Keratinocyte (primary cell): ENCODE data around the gene KRTAP10-7. TPM values are rescaled to one million over a fixed set of nuclear protein-coding genes. Genes with fewer than 3 reads are reported as not detected.

Experiments
- DNase-seq: peaks from one replicate; pipeline ENCODE4 v3.0.0-alpha.2; 2011; ENCODE audit warnings: low read depth, missing footprints, low spot score
- FAIRE-seq: peaks from 2 replicates; lab custom pipeline; 2011; peaks lifted over from hg19 to GRCh38; lab: Jason Lieb, UNC
- H2AFZ ChIP-seq: 2 replicates; pipeline ENCODE4 v1.6.0; 2012; ENCODE audit warnings: low read length, control low read depth, inconsistent platforms; ENCODE audit not compliant: control insufficient read depth
- H3K27ac ChIP-seq: 2 replicates; pipeline ENCODE4 v1.5.1; 2011; ENCODE audit warnings: low read length; ENCODE audit not compliant: control insufficient read depth, insufficient read depth
- H3K27me3 ChIP-seq: 3 replicates; pipeline ENCODE4 v1.6.0; 2011; ENCODE audit warnings: low read length; ENCODE audit not compliant: control insufficient read depth, insufficient read depth; ENCODE audit errors: extremely low read depth
- H3K36me3 ChIP-seq, 2 experiments: 2 replicates in 1 of 2; 3 replicates in 1 of 2; pipeline ENCODE4 v1.5.1; 2011; ENCODE audit warnings: low read length in 2 of 2, mild to moderate bottlenecking in 1 of 2; ENCODE audit not compliant: control insufficient read depth in 2 of 2, insufficient read depth in 2 of 2; ENCODE audit errors: extremely low read depth in 1 of 2
- H3K4me1 ChIP-seq: 3 replicates; pipeline ENCODE4 v1.5.1; 2011; ENCODE audit warnings: low read length; ENCODE audit not compliant: control insufficient read depth, insufficient read depth; ENCODE audit errors: extremely low read depth
- H3K4me2 ChIP-seq: 3 replicates; pipeline ENCODE4 v1.6.0; 2011; ENCODE audit warnings: low read depth, low read length; ENCODE audit not compliant: control insufficient read depth, insufficient read depth; ENCODE audit errors: extremely low read depth
- H3K4me3 ChIP-seq, 3 experiments: fragments of 200-600 bp in 1 of 3; sonication (generic) in 1 of 3; 2 replicates in 2 of 3; 3 replicates in 1 of 3; pipeline ENCODE4 v1.5.1; 2011 to 2016; ENCODE audit warnings: low read length in 3 of 3, mild to moderate bottlenecking in 3 of 3, control low read depth in 2 of 3, inconsistent platforms in 1 of 3, low read depth in 1 of 3, mixed read lengths in 1 of 3, mixed run types in 1 of 3, moderate library complexity in 1 of 3; ENCODE audit not compliant: control insufficient read depth in 2 of 3, insufficient read depth in 2 of 3; ENCODE audit errors: extremely low read depth in 1 of 3
- H3K79me2 ChIP-seq: 2 replicates; pipeline ENCODE4 v1.6.0; 2012; ENCODE audit warnings: low read length; ENCODE audit not compliant: control insufficient read depth, insufficient read depth
- H3K9ac ChIP-seq: 3 replicates; pipeline ENCODE4 v1.6.0; 2011; ENCODE audit warnings: low read length; ENCODE audit not compliant: control insufficient read depth, insufficient read depth; ENCODE audit errors: extremely low read depth
- H3K9me1 ChIP-seq: 3 replicates; pipeline ENCODE4 v1.6.0; 2011; ENCODE audit warnings: low read length; ENCODE audit not compliant: control insufficient read depth, insufficient read depth; ENCODE audit errors: extremely low read depth
- H3K9me3 ChIP-seq: 2 replicates; pipeline ENCODE4 v1.5.1; 2012; ENCODE audit warnings: low read depth, low read length; ENCODE audit not compliant: control insufficient read depth
- H4K20me1 ChIP-seq: 3 replicates; pipeline ENCODE4 v1.6.0; 2011; ENCODE audit warnings: low read length; ENCODE audit not compliant: control insufficient read depth, insufficient read depth; ENCODE audit errors: extremely low read depth
- CTCF ChIP-seq, 3 experiments: IDR thresholded peaks in 1 of 3; conservative IDR thresholded peaks in 1 of 3; optimal IDR thresholded peaks in 1 of 3; 2 replicates in 2 of 3; 3 replicates in 1 of 3; pipeline versions ENCODE3 to v1.5.1; 2011; ENCODE audit warnings: low read length in 3 of 3, mild to moderate bottlenecking in 3 of 3, moderate library complexity in 2 of 3, control low read depth in 1 of 3, inconsistent platforms in 1 of 3; ENCODE audit not compliant: insufficient read depth in 2 of 3; ENCODE audit errors: extremely low read depth in 1 of 3
- EZH2 ChIP-seq: IDR thresholded peaks from one replicate; pipeline ENCODE4 v1.6.1; 2012; ENCODE audit warnings: inconsistent platforms, mild to moderate bottlenecking, low read length, moderate library complexity
- dilution Hi-C: fragments of 300-500 bp; cut with MboI; formaldehyde crosslinking; loops from one replicate; pipeline ENCODE4 v1.7.0; 2020; ENCODE audit warnings: low sequenced_read_pairs; ENCODE audit not compliant: extremely low pct_ligation_motif_present
- polyA plus RNA-seq, 5 experiments: library from polyadenylated mRNA; depleted of rRNA in 3 of 5; stranded (reverse) in 3 of 5; stranded (forward) in 1 of 5; unstranded in 1 of 5; fragments of >200 nt; gene quantifications; 1 replicate in 1 of 5; 2 replicates in 3 of 5; 3 replicates in 1 of 5; pipeline versions ENCODE4 v1.2.1 to v1.2.3, GENCODE V29; 2011 to 2012; ENCODE audit warnings: missing spikeins in 2 of 5, low read depth in 1 of 5, low replicate concordance in 1 of 5

Gene KRTAP10-7
- polyA plus RNA-seq, 1 donor (not counting 4 experiments of a cell fraction or from before 2014, with no cell fraction given) = not detected

GRCh38 chr21:44614161-44614631 is 13.8 kb downstream of the KRTAP10-7 start:
- Histone ChIP-seq H3K79me2 (no peaks in the 10 kb centered on the region), H3K27ac (no peak overlapping the region), H3K9me1 (no peaks in the 10 kb centered on the region), H3K9ac (no peak overlapping the region), H3K9me3 (peaks cover 7% of the 10 kb centered on the region), H3K27me3 (peaks cover 19% of the 10 kb centered on the region), H2AFZ (no peak overlapping the region), H3K36me3 (no peaks in the 10 kb centered on the region), H3K4me1 (peaks cover 7% of the 10 kb centered on the region), H3K4me3 (no peak overlapping the region), H4K20me1 (no peaks in the 10 kb centered on the region), H3K4me2 (no peak overlapping the region)
- FAIRE-seq = no peak
- DNase-seq = no peak
- TF ChIP-seq EZH2 = no peak
- TF ChIP-seq CTCF (optimal IDR thresholded peaks at IDR 0.05 in 1 of 3, IDR thresholded peaks at IDR 0.05 in 1 of 3, conservative IDR thresholded peaks at IDR 0.05 in 1 of 3; ENCODE audit: extremely low read depth in 1 of 3, insufficient read depth in 2 of 3, low read length in 3 of 3) = no peak
- dilution Hi-C loops = no loop called here

DNA sequence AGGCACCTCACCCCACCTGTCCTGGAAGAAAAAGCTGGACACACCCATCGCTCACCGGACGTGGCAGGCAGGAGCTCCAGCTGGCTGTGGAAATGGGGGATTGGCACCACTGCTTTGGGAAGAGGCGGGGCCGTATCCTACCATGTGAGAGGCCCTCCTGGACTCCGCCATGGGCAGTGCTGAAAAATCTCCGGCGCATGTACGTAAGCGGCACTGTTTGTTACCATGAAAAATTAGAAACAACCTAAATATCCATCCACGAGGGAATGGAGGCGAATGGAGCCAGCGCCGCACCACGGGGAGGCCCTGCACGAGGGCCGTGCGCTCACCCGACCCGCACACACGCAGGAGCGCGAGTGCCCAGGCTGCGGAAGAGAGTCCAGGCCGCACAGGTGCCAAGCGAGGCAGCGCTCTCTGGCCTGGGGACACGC is 14.6 kb downstream of the KRTAP10-7 start:
- no peaks in the 10 kb centered on the region for H3K79me2 ChIP-seq
- H3K4me2 ChIP-seq = no peak overlapping the region
- TF ChIP-seq CTCF (optimal IDR thresholded peaks at IDR 0.05 in 1 of 3, IDR thresholded peaks at IDR 0.05 in 1 of 3, conservative IDR thresholded peaks at IDR 0.05 in 1 of 3; ENCODE audit: extremely low read depth in 1 of 3, insufficient read depth in 2 of 3, low read length in 3 of 3) (no peak), EZH2 (no peak)
- DNase-seq (no peak), FAIRE-seq (no peak)
- dilution Hi-C loops = no loop called here
- no peaks in the 10 kb centered on the region for H3K36me3 ChIP-seq
- H3K27me3 ChIP-seq = peaks cover 19% of the 10 kb centered on the region
- H2AFZ ChIP-seq = no peak overlapping the region
- H4K20me1 ChIP-seq = no peaks in the 10 kb centered on the region
- no peak overlapping the region for H3K9ac ChIP-seq
- H3K4me1 ChIP-seq = peaks cover 7% of the 10 kb centered on the region
- H3K9me3 ChIP-seq = peaks cover 9% of the 10 kb centered on the region
- no peak overlapping the region for H3K27ac ChIP-seq
- H3K4me3 ChIP-seq = no peak overlapping the region
- H3K9me1 ChIP-seq = no peaks in the 10 kb centered on the region
